Body of pancreas (tissue), 4 donors: ENCODE results near the gene SIPA1.

ENCODE experiments used
- POLR2A ChIP-seq, 3 donors: fragments of 450-650 bp; IDR thresholded peaks; one replicate each; pipeline ENCODE4 v1.6.1; 2016; ENCODE audit warnings: antibody characterized with exemption in 3 of 3, mild to moderate bottlenecking in 2 of 3
- TF ChIP-seq, protein P1 (sequence below), 7 experiments: fragments of 450-650 bp in 4 of 7; fragments of 200-600 bp in 3 of 7; sonication (generic) in 3 of 7; IDR thresholded peaks; one replicate each; pipeline ENCODE4 v1.5.1; 2016 to 2019; ENCODE audit warnings: antibody characterized with exemption in 7 of 7

DNA sequence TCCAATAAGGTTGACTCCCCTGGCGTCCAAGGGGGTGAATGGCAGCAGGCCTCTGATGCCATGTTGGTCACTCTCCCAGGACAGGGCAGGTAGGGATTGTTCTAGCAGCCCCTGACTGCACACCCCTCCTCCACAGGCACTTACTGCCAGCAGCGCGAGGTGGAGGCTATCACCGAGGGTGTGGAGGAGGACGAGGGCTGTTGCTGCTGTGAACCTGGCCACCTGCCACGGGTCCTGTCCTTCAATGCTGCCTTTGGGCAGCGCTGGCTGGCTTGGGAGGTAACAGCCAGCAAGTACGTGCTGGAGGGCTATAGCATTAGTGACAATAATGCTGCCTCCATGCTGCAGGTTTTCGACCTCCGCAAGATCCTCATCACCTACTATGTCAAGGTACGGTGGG, 7.7 kb upstream of the SIPA1 start:
- TF ChIP-seq, protein P1, sequence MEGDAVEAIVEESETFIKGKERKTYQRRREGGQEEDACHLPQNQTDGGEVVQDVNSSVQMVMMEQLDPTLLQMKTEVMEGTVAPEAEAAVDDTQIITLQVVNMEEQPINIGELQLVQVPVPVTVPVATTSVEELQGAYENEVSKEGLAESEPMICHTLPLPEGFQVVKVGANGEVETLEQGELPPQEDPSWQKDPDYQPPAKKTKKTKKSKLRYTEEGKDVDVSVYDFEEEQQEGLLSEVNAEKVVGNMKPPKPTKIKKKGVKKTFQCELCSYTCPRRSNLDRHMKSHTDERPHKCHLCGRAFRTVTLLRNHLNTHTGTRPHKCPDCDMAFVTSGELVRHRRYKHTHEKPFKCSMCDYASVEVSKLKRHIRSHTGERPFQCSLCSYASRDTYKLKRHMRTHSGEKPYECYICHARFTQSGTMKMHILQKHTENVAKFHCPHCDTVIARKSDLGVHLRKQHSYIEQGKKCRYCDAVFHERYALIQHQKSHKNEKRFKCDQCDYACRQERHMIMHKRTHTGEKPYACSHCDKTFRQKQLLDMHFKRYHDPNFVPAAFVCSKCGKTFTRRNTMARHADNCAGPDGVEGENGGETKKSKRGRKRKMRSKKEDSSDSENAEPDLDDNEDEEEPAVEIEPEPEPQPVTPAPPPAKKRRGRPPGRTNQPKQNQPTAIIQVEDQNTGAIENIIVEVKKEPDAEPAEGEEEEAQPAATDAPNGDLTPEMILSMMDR (IDR thresholded peaks at IDR 0.05), result no peak
- no peak for TF ChIP-seq POLR2A (IDR thresholded peaks at IDR 0.05)
